Ectodermal cell (in vitro differentiated cells): ENCODE measurements around the gene CYLD.

Experiments used
- H3K27ac ChIP-seq: 2 replicates; pipeline ENCODE4 v1.7.0; 2013; ENCODE audit warnings: mild to moderate bottlenecking, low read depth, low read length; ENCODE audit not compliant: insufficient read depth, poor library complexity, severe bottlenecking
- H3K27me3 ChIP-seq: 2 replicates; pipeline ENCODE4 v1.7.0; 2013; ENCODE audit warnings: mild to moderate bottlenecking, low read length; ENCODE audit not compliant: insufficient read depth, control insufficient read depth, poor library complexity, severe bottlenecking
- H3K36me3 ChIP-seq: one replicate; pipeline ENCODE4 v1.7.0; 2013; ENCODE audit warnings: low read length; ENCODE audit not compliant: control insufficient read depth, insufficient read depth
- H3K4me1 ChIP-seq: one replicate; pipeline ENCODE4 v1.7.0; 2013; ENCODE audit warnings: low read length; ENCODE audit not compliant: control insufficient read depth, insufficient read depth
- H3K4me3 ChIP-seq: 2 replicates; pipeline ENCODE4 v1.7.0; 2013; ENCODE audit warnings: low read depth, low read length, control low read depth; ENCODE audit not compliant: insufficient read depth
- H3K9me3 ChIP-seq: 2 replicates; pipeline ENCODE4 v1.7.0; 2013; ENCODE audit warnings: mild to moderate bottlenecking, low read length, moderate library complexity; ENCODE audit not compliant: control insufficient read depth
- WGBS, 2 experiments: methylation state at CpG; one replicate each; pipeline ENCODE4 v1.1.7; 2013; ENCODE audit warnings: missing lambda C conversion rate in 2 of 2; 5-methylcytosine and 5-hydroxymethylcytosine counted together

The CYLD gene

GRCh38 chr16:50711040-50711439, 30.8 kb upstream of the CYLD start:
- no peaks in the 10 kb centered on the region for H3K27me3 ChIP-seq
- H3K4me1 ChIP-seq, result no peaks in the 10 kb centered on the region
- no peaks in the 10 kb centered on the region for H3K36me3 ChIP-seq
- 92 to 96% methylated on average over 21 of the region's 21 CpGs for WGBS, 2 experiments
- H3K4me3 ChIP-seq, result no peak overlapping the region
- H3K27ac ChIP-seq, result no peak overlapping the region
- H3K9me3 ChIP-seq, result no peaks in the 10 kb centered on the region

- Histone ChIP-seq H3K36me3 (no peaks in the 10 kb centered on the region), H3K27ac (no peak overlapping the region), H3K4me1 (no peaks in the 10 kb centered on the region), H3K9me3 (no peaks in the 10 kb centered on the region), H3K4me3 (no peak overlapping the region), H3K27me3 (no peaks in the 10 kb centered on the region)
- 95% methylated on average over 25 of the region's 25 CpGs for WGBS, 2 experiments
Measured at GRCh38 chr16:50711862-50712559, 29.9 kb upstream of the CYLD start.

GRCh38 chr16:50712560-50712898, 29.4 kb upstream of the CYLD start:
- H3K4me3 ChIP-seq, result no peak overlapping the region
- H3K36me3 ChIP-seq, result no peaks in the 10 kb centered on the region
- H3K27me3 ChIP-seq, result no peaks in the 10 kb centered on the region
- 88 to 94% methylated on average over 3 of the region's 3 CpGs for WGBS, 2 experiments
- H3K4me1 ChIP-seq, result no peaks in the 10 kb centered on the region
- no peak overlapping the region for H3K27ac ChIP-seq
- H3K9me3 ChIP-seq, result no peaks in the 10 kb centered on the region

- H3K27me3 ChIP-seq, result no peaks in the 10 kb centered on the region
- H3K4me3 ChIP-seq, result no peak overlapping the region
- H3K27ac ChIP-seq, result no peak overlapping the region
- 87 to 91% methylated on average over 4 of the region's 4 CpGs for WGBS, 2 experiments
- H3K9me3 ChIP-seq, result no peaks in the 10 kb centered on the region
- H3K4me1 ChIP-seq, result no peaks in the 10 kb centered on the region
- no peaks in the 10 kb centered on the region for H3K36me3 ChIP-seq
Measured at GRCh38 chr16:50712956-50713355, 28.9 kb upstream of the CYLD start.

GRCh38 chr16:50717091-50717490, 24.8 kb upstream of the CYLD start:
- Histone ChIP-seq H3K9me3 (no peaks in the 10 kb centered on the region), H3K36me3 (no peaks in the 10 kb centered on the region), H3K27ac (no peak overlapping the region), H3K27me3 (no peaks in the 10 kb centered on the region), H3K4me3 (no peak overlapping the region), H3K4me1 (no peaks in the 10 kb centered on the region)
- WGBS, 2 experiments, result 94 to 95% methylated on average over 4 of the region's 4 CpGs

- no peaks in the 10 kb centered on the region for H3K36me3 ChIP-seq
- 94 to 97% methylated on average over 5 of the region's 5 CpGs for WGBS, 2 experiments
- no peaks in the 10 kb centered on the region for H3K4me1 ChIP-seq
- H3K27me3 ChIP-seq, result no peaks in the 10 kb centered on the region
- H3K9me3 ChIP-seq, result no peaks in the 10 kb centered on the region
- no peak overlapping the region for H3K4me3 ChIP-seq
- H3K27ac ChIP-seq, result no peak overlapping the region
Measured at GRCh38 chr16:50717494-50717893, 24.4 kb upstream of the CYLD start.

- no peak overlapping the region for H3K27ac ChIP-seq
- WGBS, 2 experiments, result 93% methylated on average over 15 to 16 of the region's 16 CpGs
- no peaks in the 10 kb centered on the region for H3K9me3 ChIP-seq
- H3K4me3 ChIP-seq, result no peak overlapping the region
- H3K36me3 ChIP-seq, result no peaks in the 10 kb centered on the region
- H3K4me1 ChIP-seq, result no peaks in the 10 kb centered on the region
- H3K27me3 ChIP-seq, result no peaks in the 10 kb centered on the region
Measured at GRCh38 chr16:50718061-50718760, 23.7 kb upstream of the CYLD start.

- WGBS, 2 experiments, result 91% methylated on average over 8 to 9 of the region's 9 CpGs
Measured at GRCh38 chr16:50718761-50719400, 23.0 kb upstream of the CYLD start.

GRCh38 chr16:50719401-50720337, 22.2 kb upstream of the CYLD start:
- H3K27me3 ChIP-seq, result no peaks in the 10 kb centered on the region
- H3K27ac ChIP-seq, result no peak overlapping the region
- H3K9me3 ChIP-seq, result no peaks in the 10 kb centered on the region
- 86% methylated on average over 20 of the region's 20 CpGs for WGBS, 2 experiments
- no peak overlapping the region for H3K4me3 ChIP-seq
- no peaks in the 10 kb centered on the region for H3K4me1 ChIP-seq
- H3K36me3 ChIP-seq, result no peaks in the 10 kb centered on the region

More at GRCh38 chr16:50718761-50719400, 23.0 kb upstream of the CYLD start:
- Histone ChIP-seq H3K9me3 (no peaks in the 10 kb centered on the region), H3K4me3 (no peak overlapping the region), H3K27me3 (no peaks in the 10 kb centered on the region), H3K36me3 (no peaks in the 10 kb centered on the region), H3K4me1 (no peaks in the 10 kb centered on the region), H3K27ac (no peak overlapping the region)
